Subcutaneous adipose tissue (tissue), 4 donors: Measurements from ENCODE around the gene EXOC3L1. TPM values are rescaled to one million over a fixed set of nuclear protein-coding genes. Genes with fewer than 3 reads are reported as not detected.

Experiments
- total RNA-seq, 4 donors: library from RNA; depleted of rRNA; stranded (reverse); fragments of >200 nt; gene quantifications; one replicate each; pipeline ENCODE4 v1.1.0, GENCODE V29; 2016
- TF ChIP-seq, protein P1 (sequence below): fragments of 450-650 bp; IDR thresholded peaks from one replicate; pipeline ENCODE4 v1.5.1; 2016; ENCODE audit warnings: low read depth, mild to moderate bottlenecking, control low read depth, antibody characterized with exemption, moderate library complexity

Gene EXOC3L1
- total RNA-seq, 4 donors from 2014 or later, result 0.17 to 13.8 (median 1.7) TPM

DNA sequence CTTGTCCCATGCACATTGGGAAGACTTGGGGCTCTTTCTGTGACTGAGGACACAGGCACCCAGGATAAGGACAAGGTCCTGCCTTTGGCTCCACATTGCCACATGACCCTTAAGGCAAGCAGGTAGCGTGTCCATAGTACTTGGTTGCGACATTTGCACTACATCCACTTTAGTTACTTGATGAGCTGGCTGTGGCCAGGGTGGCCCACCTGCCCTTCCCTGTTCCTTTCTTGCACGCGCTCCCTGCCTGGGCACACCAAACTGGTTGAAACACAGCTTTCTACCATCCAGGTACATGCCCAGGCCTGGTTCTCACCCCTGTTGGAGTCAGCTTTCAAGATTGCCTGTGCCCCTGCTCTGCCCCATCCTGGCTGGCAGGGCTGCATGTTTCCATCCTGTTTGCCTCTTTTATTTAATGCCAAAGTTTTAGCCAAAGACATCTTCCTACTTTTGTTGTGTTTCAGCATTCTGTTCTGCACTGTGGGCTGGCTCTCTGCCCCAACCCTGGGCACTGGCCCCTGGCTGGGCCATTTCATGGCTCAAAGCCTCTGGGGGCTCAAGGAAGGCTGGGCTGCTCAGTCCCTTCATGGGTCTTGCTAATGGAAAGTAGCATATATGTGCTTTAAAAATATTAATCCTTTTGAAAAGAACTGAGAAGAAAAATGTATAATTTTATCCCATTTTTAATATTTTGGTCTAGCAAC is 42.3 kb downstream of the EXOC3L1 start:
- TF ChIP-seq, protein P1, sequence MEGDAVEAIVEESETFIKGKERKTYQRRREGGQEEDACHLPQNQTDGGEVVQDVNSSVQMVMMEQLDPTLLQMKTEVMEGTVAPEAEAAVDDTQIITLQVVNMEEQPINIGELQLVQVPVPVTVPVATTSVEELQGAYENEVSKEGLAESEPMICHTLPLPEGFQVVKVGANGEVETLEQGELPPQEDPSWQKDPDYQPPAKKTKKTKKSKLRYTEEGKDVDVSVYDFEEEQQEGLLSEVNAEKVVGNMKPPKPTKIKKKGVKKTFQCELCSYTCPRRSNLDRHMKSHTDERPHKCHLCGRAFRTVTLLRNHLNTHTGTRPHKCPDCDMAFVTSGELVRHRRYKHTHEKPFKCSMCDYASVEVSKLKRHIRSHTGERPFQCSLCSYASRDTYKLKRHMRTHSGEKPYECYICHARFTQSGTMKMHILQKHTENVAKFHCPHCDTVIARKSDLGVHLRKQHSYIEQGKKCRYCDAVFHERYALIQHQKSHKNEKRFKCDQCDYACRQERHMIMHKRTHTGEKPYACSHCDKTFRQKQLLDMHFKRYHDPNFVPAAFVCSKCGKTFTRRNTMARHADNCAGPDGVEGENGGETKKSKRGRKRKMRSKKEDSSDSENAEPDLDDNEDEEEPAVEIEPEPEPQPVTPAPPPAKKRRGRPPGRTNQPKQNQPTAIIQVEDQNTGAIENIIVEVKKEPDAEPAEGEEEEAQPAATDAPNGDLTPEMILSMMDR, result no peak

DNA sequence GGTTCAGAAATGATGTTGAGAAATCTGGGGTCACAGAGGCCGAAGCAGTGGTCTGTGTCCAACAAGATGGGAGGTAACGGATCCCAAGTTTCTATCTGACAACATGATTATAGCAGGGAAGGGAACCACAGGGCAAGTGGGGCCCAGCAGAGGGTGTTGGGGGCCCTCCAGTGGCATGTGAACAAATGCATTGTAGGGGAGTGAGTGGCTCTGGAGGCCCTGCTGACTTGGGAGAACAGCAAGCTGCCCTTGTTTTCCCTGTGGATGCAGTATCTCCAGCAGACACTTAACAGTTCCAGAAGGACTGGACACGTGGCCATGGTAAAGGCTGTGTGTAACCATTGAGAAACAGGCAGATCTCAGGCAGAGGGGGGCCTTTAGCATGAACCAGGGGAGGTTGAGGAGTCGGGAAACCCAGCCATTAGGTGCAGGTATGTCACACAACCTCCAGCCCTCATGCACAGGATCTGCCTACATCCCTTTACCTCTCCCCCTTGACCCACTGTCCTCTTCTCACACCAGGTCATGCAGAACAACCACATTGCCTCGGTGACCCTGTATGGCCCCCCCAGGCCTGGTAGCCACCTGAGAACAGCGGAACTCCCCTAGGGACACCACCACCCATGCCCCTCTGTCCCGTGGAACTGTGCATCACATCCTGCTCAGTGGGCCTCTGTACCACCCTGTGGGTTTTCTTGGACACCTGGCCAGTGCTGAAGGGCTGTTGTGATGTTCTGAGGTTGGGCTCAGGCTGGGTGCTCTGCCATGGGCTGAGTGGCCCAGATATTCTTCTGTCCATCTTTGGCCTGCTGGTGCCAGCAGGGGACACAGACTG is 43.2 kb downstream of the EXOC3L1 start:
- TF ChIP-seq, protein P1, result no peak

DNA sequence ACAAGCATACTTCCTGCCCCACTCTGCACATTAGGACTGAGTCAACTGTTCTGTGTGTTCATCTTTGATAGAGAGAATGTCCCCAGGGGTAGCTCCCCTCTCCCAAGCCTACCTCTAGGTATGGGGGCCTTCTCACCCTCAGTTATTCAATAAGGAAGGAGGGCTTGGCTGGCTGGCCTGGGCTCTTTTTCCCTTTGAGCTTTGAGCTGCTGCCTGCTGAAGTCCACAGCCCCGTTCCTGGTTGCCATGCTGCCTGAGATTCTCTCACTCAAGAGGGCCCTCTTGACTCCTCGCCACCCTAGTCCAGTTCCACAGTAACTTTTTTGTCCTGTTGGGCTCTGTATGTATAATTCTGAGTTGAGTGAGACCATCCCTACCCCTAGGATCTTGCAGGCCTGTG is 44.2 kb downstream of the EXOC3L1 start:
- TF ChIP-seq, protein P1, result no peak

DNA sequence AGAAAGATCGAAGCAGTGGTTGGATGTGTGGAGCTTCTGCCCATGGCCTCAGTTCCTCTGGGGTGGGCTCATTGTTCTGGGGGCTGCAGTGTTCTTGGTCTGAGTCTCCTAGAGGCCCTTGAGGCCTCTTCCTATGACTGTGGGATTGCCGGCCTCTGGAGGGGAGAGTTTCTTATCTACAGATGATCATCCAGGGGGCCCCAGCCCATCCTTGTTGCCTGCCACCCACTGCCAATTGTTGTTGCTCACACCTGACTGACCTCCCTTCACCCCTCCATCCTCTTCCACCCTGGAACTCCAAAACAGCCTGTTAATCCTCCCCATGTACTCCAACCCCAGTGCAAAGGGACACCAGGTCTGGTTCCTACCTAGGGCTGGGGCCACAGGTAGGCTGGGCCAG is 45.0 kb downstream of the EXOC3L1 start:
- TF ChIP-seq, protein P1, result no peak

DNA sequence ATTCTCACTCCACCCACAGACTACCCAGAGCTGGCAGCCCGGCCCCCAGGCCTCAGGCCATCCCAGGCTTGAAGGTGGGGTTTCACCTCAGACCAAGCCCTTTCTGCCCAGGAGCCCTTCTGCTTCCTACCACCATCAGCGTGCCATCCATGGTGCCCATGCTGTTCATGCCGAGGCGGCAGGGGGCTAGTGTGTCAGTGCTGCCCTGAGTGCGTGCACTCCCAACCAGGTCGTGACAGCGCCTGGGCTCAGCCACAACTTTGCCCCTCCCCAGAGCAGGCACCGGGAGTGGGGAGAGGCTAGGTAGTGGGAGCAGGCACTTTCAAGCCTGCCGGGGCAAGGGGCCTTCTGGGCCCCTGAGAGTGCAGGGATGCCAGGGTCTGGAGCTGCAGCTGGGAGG is 47.6 kb downstream of the EXOC3L1 start:
- TF ChIP-seq, protein P1, result no peak

DNA sequence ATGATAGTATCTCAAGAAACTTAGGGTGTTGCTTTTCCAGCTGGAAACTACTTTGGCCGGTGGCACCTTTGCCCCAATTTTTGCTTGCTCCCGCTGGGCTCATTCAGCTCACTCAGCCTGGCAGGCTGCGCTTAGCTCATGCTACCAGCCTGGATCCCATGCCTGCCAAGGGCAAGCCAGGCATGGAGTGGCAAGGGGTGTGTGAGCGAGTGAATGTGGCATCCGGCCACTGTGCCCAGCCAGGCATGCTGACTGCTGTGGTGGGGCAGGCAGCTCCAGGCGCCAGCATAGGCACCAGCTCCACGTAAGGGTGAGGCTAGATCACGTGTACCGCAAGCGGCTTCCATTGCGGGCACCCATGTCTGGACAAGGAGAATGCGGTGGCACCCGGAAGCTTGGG is 48.5 kb downstream of the EXOC3L1 start:
- TF ChIP-seq, protein P1, result no peak

DNA sequence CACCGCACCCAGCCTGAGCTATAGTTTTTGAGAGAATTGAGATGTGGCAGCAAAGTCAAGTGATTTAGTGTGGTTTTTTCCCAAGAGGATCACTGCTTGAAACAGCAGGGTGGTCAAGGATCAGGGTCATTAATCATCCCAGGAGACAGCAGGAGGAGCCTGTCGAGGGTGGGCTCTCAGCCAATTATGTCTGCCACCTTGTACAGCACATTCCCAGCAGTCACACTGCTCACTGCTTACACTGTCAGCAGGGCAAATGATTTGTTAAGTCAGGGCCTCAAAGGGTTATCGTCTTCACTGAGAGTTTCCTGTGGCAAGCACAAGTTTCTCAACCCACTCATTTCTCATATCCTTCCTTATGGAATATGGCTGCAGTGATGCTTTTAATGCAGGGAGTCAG is 52.3 kb downstream of the EXOC3L1 start:
- TF ChIP-seq, protein P1, result no peak
